ENCODE results near the gene TMCC1. TPM values are rescaled to one million over a fixed set of nuclear protein-coding genes. Genes with fewer than 3 reads are reported as not detected.

TMCC1 gene
- total and polyA plus RNA-seq, 10 of the 15 experiments (the other 5 are each of a cell fraction or from before 2014, with no cell fraction given): 2.3 to 21.1 (median 8.4) TPM

DNA sequence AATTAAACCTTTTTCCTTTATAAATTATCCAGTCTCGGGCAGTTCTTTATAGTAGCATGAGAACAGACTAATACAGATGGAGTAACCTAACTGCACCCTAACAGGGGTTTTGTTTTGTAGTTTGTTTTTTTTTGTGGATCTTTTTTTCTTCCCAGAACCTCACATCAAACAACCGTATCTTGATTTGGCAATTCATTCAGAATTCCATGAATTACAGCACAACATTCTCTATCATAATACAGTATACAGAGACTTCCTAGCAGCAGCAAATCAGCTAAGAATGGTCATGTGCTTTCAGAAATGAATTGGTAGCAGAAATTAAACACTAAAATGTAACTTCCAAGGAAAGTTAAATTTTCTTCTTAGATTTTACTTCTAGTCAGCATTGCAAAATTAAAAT, 114.6 kb downstream of the TMCC1 start (continued):
- TF ChIP-seq, protein P1, sequence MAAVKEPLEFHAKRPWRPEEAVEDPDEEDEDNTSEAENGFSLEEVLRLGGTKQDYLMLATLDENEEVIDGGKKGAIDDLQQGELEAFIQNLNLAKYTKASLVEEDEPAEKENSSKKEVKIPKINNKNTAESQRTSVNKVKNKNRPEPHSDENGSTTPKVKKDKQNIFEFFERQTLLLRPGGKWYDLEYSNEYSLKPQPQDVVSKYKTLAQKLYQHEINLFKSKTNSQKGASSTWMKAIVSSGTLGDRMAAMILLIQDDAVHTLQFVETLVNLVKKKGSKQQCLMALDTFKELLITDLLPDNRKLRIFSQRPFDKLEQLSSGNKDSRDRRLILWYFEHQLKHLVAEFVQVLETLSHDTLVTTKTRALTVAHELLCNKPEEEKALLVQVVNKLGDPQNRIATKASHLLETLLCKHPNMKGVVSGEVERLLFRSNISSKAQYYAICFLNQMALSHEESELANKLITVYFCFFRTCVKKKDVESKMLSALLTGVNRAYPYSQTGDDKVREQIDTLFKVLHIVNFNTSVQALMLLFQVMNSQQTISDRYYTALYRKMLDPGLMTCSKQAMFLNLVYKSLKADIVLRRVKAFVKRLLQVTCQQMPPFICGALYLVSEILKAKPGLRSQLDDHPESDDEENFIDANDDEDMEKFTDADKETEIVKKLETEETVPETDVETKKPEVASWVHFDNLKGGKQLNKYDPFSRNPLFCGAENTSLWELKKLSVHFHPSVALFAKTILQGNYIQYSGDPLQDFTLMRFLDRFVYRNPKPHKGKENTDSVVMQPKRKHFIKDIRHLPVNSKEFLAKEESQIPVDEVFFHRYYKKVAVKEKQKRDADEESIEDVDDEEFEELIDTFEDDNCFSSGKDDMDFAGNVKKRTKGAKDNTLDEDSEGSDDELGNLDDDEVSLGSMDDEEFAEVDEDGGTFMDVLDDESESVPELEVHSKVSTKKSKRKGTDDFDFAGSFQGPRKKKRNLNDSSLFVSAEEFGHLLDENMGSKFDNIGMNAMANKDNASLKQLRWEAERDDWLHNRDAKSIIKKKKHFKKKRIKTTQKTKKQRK (IDR thresholded peaks at IDR 0.05; ENCODE audit: low read depth, low read length): no peak
- TF ChIP-seq, protein P2, sequence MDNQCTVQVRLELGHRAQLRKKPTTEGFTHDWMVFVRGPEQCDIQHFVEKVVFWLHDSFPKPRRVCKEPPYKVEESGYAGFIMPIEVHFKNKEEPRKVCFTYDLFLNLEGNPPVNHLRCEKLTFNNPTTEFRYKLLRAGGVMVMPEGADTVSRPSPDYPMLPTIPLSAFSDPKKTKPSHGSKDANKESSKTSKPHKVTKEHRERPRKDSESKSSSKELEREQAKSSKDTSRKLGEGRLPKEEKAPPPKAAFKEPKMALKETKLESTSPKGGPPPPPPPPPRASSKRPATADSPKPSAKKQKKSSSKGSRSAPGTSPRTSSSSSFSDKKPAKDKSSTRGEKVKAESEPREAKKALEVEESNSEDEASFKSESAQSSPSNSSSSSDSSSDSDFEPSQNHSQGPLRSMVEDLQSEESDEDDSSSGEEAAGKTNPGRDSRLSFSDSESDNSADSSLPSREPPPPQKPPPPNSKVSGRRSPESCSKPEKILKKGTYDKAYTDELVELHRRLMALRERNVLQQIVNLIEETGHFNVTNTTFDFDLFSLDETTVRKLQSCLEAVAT (IDR thresholded peaks at IDR 0.05): no peak
- no peak for TF ChIP-seq SP1 (IDR thresholded peaks at IDR 0.05; ENCODE audit: low read depth, low read length)
- TF ChIP-seq CREM (IDR thresholded peaks at IDR 0.05; ENCODE audit: low read depth): no peak
- TF ChIP-seq NFXL1 (IDR thresholded peaks at IDR 0.05; ENCODE audit: borderline replicate concordance): no peak
- TF ChIP-seq EZH2 (IDR thresholded peaks at IDR 0.05; ENCODE audit: borderline replicate concordance, control insufficient read depth, low read depth, low read length): no peak

DNA sequence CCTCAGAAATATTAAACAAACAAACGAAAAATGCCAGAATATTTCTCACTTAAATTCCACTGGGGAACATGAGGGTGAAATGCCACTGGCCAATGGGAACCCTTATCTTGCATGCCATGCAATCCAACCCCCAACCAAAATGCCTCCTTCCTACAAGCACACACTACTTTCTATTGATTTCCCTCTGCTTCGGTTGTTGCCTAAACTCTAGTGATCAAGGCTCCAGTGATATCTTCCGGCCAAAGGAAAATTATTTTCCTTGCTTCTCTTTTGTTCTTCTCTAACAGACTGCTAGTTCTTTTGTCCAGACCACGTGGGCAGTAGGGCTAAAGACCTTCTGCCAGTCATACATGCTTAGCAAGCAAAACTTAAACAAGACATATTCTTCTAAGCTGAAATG, 115.7 kb downstream of the TMCC1 start:
- POLR2A ChIA-PET: no interaction called here
- Histone ChIP-seq H3K27me3 (replicated peaks in 1 of 2; ENCODE audit: control insufficient read depth in 2 of 2, insufficient read depth in 2 of 2, low read length in 1 of 2) (no peaks in the 10 kb centered on the region), H3K79me2 (ENCODE audit: control insufficient read depth, insufficient read depth, low read length) (no peaks in the 10 kb centered on the region), H2AFZ (ENCODE audit: control insufficient read depth, low read depth, low read length) (no peak overlapping the region), H3K36me3 (ENCODE audit: control insufficient read depth in 2 of 2, insufficient read depth in 2 of 2, low read length in 1 of 2) (no peaks in the 10 kb centered on the region), H3K4me2 (ENCODE audit: control insufficient read depth, insufficient read depth) (no peak overlapping the region), H3K9ac (ENCODE audit: control insufficient read depth, insufficient read depth, low read length) (no peak overlapping the region), H3K4me3 (no peak overlapping the region), H3K9me3 (replicated peaks; ENCODE audit: control insufficient read depth, insufficient read depth, low read length) (no peaks in the 10 kb centered on the region; the same call in 1 of the 3 replicates), H3K4me1 (ENCODE audit: control insufficient read depth, insufficient read depth, low read length) (no peaks in the 10 kb centered on the region), H4K20me1 (ENCODE audit: control insufficient read depth, insufficient read depth) (no peaks in the 10 kb centered on the region), H3K27ac (ENCODE audit: control insufficient read depth, insufficient read depth) (no peak overlapping the region)
- CTCF ChIA-PET: no interaction called here
- SMC1A ChIA-PET (ENCODE audit: uncharacterized antibody, unreplicated experiment): no interaction called here
- in situ Hi-C loops (cut with MboI): no loop called here
- no TSS peak for BruUV-seq (replicated peaks)
- TF ChIP-seq FOXK2 (IDR thresholded peaks at IDR 0.05): no peak
- TF ChIP-seq YBX1 (IDR thresholded peaks at IDR 0.05): no peak
- FAIRE-seq (no peak), ATAC-seq (no peak), DNase-seq (ENCODE audit: low read depth, low spot score) (no peak)
- intact Hi-C loops (cut with micrococcal nuclease; ENCODE audit: unreplicated experiment): no loop called here
- RAD21 ChIA-PET (ENCODE audit: unreplicated experiment): no interaction called here
- WGBS (ENCODE audit: insufficient coverage, insufficient replicate concordance, low lambda C conversion rate, missing lambda C conversion rate): 77% methylated on average over 4 of the region's 4 CpGs

Data from GM12878 (cell line).